Effector memory CD4-positive, alpha-beta T cell (primary cell): ENCODE measurements around the gene GPR42.

ENCODE experiments used
- DNase-seq, 3 donors: peaks; one replicate each; pipeline ENCODE4 v3.0.0-alpha.2; 2020
- H3K27ac ChIP-seq: 2 replicates; pipeline ENCODE4 v1.7.0; 2013; ENCODE audit warnings: mild to moderate bottlenecking, low read length, moderate library complexity; ENCODE audit not compliant: insufficient read depth, poor library complexity, severe bottlenecking
- H3K27me3 ChIP-seq: replicated peaks from 2 replicates; pipeline ENCODE4 v1.7.0; 2013; ENCODE audit warnings: mild to moderate bottlenecking, low read length; ENCODE audit not compliant: insufficient read depth, control insufficient read depth, poor library complexity, severe bottlenecking
- H3K36me3 ChIP-seq: 2 replicates; pipeline ENCODE4 v1.7.0; 2013; ENCODE audit warnings: mild to moderate bottlenecking, low read length, moderate library complexity; ENCODE audit not compliant: control insufficient read depth, insufficient read depth
- H3K4me1 ChIP-seq: 2 replicates; pipeline ENCODE4 v1.7.0; 2013; ENCODE audit warnings: low read length, mild to moderate bottlenecking; ENCODE audit not compliant: control insufficient read depth, insufficient read depth, poor library complexity, severe bottlenecking
- H3K4me3 ChIP-seq: 2 replicates; pipeline ENCODE4 v1.7.0; 2013; ENCODE audit warnings: low read length, low read depth, mild to moderate bottlenecking; ENCODE audit not compliant: insufficient read depth, poor library complexity, severe bottlenecking
- H3K9me3 ChIP-seq: 2 replicates; pipeline ENCODE4 v1.7.0; 2013; ENCODE audit warnings: mild to moderate bottlenecking, low read length, moderate library complexity; ENCODE audit not compliant: control insufficient read depth

GPR42 gene

DNA sequence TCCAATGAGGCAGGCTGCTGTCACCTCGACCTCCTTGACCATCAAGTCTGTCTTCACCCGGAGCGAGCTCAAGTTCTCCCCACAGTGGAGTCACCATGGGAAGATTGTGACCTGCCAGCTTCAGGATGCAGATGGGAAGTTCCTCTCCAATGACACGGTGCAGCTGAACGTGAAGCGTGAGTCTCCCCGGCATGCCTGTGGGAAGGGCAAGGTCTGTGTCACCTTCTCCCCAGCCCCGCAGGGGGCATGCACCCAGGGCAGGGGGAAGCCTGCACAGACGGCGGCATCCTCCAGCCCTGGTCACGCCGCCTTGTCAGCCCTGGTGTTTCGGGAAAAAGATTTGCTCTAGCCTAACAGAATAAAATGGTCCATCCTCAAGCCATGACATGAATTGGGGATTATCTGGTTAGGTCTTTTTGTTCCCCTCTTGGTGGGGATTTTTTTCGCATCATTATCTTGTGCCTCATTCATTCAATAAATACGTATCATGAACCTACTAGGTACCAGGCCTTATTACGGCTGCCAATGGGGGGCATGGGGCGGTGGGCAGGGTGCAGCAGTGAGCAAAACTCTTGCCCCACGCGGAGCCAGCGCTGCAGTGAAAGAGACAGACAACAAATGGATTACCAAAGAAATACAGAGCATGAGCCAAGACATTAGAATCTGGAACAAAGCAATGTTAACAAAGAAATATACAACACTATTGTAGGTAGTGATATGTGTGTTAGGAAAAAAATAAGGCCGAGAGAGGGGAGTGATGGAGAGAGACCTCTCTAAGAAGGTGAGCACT is 34.5 kb upstream of the GPR42 start:
- Histone ChIP-seq H3K27ac (no peak overlapping the region), H3K27me3 (no peaks in the 10 kb centered on the region), H3K4me3 (no peak overlapping the region), H3K36me3 (no peaks in the 10 kb centered on the region), H3K9me3 (no peaks in the 10 kb centered on the region), H3K4me1 (no peaks in the 10 kb centered on the region)
- DNase-seq: no peak

DNA sequence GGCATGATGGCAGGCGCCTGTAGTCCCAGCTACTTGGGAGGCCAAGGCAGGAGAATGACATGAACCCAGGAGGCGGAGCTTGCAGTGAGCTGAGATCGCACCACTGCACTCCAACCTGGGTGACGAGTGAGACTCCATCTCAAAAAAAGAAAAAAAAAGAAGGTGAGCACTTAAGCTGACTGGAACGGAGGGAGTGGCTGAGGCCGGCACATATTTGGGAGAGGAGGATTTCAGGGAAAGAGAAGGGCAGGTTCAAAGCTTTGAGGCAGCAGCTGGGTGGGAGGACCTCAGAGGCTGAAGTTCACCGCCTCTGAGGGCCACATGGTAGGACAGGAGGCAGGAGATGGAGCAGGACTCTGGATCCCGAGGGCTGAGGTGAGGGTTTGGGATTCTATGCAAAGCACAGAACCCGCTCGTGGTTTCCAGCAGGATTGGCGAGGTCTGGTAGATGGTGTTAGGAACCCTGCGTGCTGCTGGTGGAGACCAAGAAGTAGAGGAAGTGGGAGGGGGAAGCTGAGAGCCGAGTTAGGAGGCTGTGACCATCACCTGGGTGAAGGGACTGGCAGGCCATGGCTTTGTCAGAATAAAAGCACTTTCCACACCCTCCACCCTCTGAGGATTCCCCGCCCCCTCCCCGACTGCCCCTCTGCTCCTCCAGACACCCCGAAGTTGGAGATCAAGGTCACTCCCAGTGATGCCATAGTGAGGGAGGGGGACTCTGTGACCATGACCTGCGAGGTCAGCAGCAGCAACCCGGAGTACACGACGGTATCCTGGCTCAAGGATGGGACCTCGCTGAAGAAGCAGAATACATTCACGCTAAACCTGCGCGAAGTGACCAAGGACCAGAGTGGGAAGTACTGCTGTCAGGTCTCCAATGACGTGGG is 33.5 kb upstream of the GPR42 start:
- Histone ChIP-seq H3K4me3 (no peak overlapping the region), H3K9me3 (no peaks in the 10 kb centered on the region), H3K36me3 (no peaks in the 10 kb centered on the region), H3K4me1 (no peaks in the 10 kb centered on the region), H3K27me3 (no peaks in the 10 kb centered on the region), H3K27ac (no peak overlapping the region)
- no peak for DNase-seq

DNA sequence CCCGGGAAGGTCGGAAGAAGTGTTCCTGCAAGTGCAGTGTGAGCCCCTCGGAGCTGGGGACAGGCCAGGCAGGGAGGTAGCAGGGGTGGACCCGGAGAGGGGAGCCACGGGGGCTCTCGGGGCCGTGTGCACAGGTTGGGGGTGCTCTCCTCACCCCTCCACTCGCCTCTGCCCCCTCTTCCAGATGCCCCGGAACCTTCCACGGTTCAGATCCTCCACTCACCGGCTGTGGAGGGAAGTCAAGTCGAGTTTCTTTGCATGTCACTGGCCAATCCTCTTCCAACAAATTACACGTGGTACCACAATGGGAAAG is 32.9 kb upstream of the GPR42 start:
- Histone ChIP-seq H3K27ac (no peak overlapping the region), H3K9me3 (no peaks in the 10 kb centered on the region), H3K4me1 (no peaks in the 10 kb centered on the region), H3K4me3 (no peak overlapping the region), H3K36me3 (no peaks in the 10 kb centered on the region), H3K27me3 (no peaks in the 10 kb centered on the region)
- no peak for DNase-seq

DNA sequence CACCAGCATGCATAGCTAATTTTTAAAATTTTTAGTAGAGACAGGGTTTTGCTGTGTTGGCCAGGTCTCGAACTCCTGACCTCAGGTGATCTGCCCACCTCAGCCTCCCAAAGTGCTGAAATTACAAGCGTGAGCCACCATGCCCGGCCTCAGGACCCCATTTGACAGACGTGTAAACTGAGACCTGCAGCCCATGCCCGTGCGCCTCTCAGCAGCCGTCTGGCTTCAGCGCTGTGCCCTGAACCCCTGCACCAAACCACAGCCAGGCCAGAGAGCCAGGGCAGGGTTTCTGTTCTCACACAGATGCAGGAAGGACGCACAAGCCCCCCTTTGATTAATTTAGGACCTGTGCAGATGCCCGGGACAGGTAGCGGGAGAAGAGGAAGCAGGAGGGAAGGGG is 30.4 kb upstream of the GPR42 start:
- H3K27me3 ChIP-seq: no peaks in the 10 kb centered on the region
- DNase-seq: no peak
- no peaks in the 10 kb centered on the region for H3K9me3 ChIP-seq
- no peak overlapping the region for H3K27ac ChIP-seq
- no peak overlapping the region for H3K4me3 ChIP-seq
- H3K36me3 ChIP-seq: no peaks in the 10 kb centered on the region
- H3K4me1 ChIP-seq: no peaks in the 10 kb centered on the region

DNA sequence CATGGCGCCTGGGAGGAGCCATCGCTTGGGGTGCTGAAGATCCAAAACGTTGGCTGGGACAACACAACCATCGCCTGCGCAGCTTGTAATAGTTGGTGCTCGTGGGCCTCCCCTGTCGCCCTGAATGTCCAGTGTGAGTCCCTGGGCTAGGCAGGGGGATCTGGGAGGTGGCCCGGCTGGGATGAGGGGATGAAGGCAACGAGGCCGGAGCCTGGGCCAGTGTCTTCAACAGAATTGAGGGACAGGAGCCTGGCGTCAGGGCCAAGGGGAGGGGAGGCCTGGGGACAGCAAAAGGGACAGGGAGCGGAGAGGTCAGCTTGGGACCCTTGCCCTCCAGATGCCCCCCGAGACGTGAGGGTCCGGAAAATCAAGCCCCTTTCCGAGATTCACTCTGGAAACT is 29.9 kb upstream of the GPR42 start:
- no peak for DNase-seq
- H3K4me1 ChIP-seq: peaks cover 3% of the 10 kb centered on the region
- H3K27me3 ChIP-seq: no peaks in the 10 kb centered on the region
- no peaks in the 10 kb centered on the region for H3K36me3 ChIP-seq
- H3K27ac ChIP-seq: no peak overlapping the region
- H3K4me3 ChIP-seq: no peak overlapping the region
- no peaks in the 10 kb centered on the region for H3K9me3 ChIP-seq

DNA sequence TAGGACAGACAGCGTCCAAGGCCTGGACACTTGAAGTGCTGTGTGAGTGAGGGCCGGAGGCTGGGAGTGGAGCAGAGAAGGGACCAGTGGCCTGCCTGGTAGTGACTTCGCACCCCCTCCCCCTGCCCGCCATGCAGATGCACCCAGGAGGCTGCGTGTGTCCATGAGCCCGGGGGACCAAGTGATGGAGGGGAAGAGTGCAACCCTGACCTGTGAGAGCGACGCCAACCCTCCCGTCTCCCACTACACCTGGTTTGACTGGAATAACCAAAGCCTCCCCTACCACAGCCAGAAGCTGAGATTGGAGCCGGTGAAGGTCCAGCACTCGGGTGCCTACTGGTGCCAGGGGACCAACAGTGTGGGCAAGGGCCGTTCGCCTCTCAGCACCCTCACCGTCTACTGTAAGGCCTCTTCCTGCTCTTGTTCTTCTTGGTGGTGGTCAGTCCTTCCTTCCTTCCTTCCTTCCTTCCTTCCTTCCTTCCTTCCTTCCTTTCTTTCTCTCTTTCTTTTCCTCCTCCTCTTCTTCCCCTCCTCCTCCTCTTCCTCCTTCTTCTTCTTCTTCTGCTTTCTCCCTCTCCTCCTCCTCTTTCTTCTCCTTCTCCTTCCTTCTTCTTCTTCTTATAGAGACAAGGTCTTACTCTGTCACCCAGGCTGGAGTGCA is 29.2 kb upstream of the GPR42 start:
- H3K9me3 ChIP-seq: no peaks in the 10 kb centered on the region
- no peak for DNase-seq
- H3K4me3 ChIP-seq: no peak overlapping the region
- peaks cover 10% of the 10 kb centered on the region for H3K4me1 ChIP-seq
- no peaks in the 10 kb centered on the region for H3K27me3 ChIP-seq
- H3K27ac ChIP-seq: no peak overlapping the region
- H3K36me3 ChIP-seq: no peaks in the 10 kb centered on the region

DNA sequence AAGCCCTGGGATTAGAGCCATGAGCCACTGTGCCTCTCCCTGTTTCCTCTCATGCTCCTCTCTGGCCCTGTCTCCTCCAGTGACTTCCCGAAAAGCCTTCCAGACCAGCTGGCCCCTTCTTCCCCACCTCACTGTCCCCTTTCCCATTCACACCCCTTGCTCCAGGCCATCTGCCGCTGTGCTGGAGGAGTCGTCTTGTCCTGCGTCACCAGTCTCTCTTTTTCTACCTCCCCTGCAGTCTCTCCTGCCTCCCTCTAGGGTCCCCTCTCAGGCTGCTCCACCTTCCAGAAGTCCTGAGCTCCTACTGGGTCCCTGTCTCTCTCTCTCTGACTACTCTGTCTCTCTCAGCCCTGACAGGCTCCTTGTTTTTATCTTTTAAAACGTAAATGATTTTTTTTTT is 28.4 kb upstream of the GPR42 start:
- Histone ChIP-seq H3K4me1 (peaks cover 18% of the 10 kb centered on the region), H3K9me3 (no peaks in the 10 kb centered on the region), H3K27ac (no peak overlapping the region), H3K4me3 (no peak overlapping the region), H3K36me3 (no peaks in the 10 kb centered on the region), H3K27me3 (no peaks in the 10 kb centered on the region)
- DNase-seq: no peak

DNA sequence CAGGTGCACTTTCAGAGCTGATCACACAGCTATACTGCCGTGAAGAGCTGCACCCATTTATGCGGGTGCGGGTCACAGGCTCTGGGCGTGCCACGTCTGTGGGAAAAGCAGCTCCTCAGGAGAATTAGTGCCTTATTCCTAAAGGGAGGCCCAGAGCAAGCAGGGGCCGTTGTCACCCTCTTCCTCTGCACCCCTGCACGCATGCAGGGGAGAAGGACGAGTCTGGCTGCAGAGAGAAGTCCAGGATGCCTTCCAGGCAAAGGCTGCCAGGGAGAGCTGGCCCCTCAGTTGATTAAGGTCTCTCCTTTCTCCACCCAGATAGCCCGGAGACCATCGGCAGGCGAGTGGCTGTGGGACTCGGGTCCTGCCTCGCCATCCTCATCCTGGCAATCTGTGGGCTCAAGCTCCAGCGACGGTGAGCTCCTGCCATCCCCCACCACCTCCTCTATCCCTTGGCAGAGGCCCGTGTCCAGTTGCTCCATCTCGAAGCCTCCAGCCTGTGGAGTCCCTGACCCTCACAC is 26.3 kb upstream of the GPR42 start:
- H3K9me3 ChIP-seq: no peaks in the 10 kb centered on the region
- DNase-seq: no peak
- no peak overlapping the region for H3K4me3 ChIP-seq
- no peaks in the 10 kb centered on the region for H3K36me3 ChIP-seq
- no peaks in the 10 kb centered on the region for H3K27me3 ChIP-seq
- no peak overlapping the region for H3K27ac ChIP-seq
- peaks cover 25% of the 10 kb centered on the region for H3K4me1 ChIP-seq

DNA sequence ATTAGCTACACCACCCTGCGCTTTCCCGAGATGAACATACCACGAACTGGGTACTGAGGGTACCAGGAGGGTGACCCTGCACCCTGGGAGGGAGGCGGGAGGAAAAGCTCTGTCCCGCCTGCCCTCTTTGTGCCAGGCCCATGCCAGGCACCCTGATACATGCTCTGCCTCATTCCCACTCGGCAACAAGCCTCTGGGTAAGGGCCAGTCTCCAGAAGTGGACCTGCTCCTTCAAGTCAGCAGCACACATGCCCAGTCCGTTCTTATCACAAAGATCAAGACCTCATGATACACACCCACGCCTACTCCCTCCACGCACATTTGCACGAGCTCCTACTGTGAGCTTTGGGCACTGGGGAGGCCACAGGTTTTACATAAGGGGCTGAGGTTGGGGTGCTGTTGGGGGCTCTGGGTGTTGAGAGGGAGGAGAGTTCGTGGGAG is 25.2 kb upstream of the GPR42 start:
- no peaks in the 10 kb centered on the region for H3K36me3 ChIP-seq
- no peak overlapping the region for H3K4me3 ChIP-seq
- H3K27me3 ChIP-seq: no peaks in the 10 kb centered on the region
- H3K27ac ChIP-seq: no peak overlapping the region
- H3K9me3 ChIP-seq: no peaks in the 10 kb centered on the region
- H3K4me1 ChIP-seq: peaks cover 25% of the 10 kb centered on the region
- DNase-seq: no peak
